ENCODE results near the gene XYLT1. TPM values are rescaled to one million over a fixed set of nuclear protein-coding genes. Genes with fewer than 3 reads are reported as not detected.
A peak's percentile ranks its signal among the peaks of the same experiment; 100 is the strongest.

XYLT1 gene
- 10 to 100 TPM; 40.9 to 55.5 (median 43.8) TPM for total RNA-seq
- 37.7 TPM for total RNA-seq (2013)

GRCh38 chr16:17470908-17471718, at the start of gene XYLT1:
XYLT1 (minus strand) TSS chr16:17470960; CDS start chr16:17470796, 164 bp downstream.
- H3K27ac Mint-ChIP-seq, result peak within 1 kb of the TSS; percentile 83 to 85
- peaks cover 52% of the 10 kb centered on the region for H3K4me1 ChIP-seq (ENCODE audit: control insufficient read depth, insufficient read depth, low read length)

DNA sequence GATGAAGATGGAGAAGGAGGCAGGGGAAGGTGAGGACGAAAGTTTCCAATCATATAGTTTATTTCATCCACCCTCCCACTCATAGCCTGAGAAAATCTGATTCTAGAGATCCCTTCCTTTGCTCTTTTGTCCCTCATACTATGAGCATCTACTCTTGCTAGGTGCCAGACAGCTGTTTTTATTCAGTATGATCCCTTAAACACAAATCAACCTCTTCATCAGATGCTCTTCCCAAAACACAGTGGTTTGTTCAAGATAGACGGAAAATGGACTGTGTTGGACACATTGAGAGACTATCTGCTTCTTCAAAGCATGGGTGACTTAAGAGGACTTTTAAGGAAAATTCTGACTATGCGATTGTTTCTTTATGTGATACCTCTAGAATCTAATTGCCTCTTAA, 49.4 kb upstream of the XYLT1 start:
- no peaks in the 10 kb centered on the region for H3K36me3 Mint-ChIP-seq
- WGBS (ENCODE audit: insufficient coverage), result 82% methylated on average over 2 of the region's 3 CpGs
- Histone ChIP-seq H3K27ac (ENCODE audit: low read length) (no peak overlapping the region), H3K9me3 (ENCODE audit: control insufficient read depth, insufficient read depth, low read length) (no peaks in the 10 kb centered on the region), H3K36me3 (ENCODE audit: control insufficient read depth, insufficient read depth, low read length) (no peaks in the 10 kb centered on the region), H3K27me3 (ENCODE audit: control insufficient read depth, insufficient read depth, low read length) (no peaks in the 10 kb centered on the region), H3K4me3 (ENCODE audit: low read length) (no peak overlapping the region), H3K4me1 (ENCODE audit: control insufficient read depth, insufficient read depth, low read length) (no peaks in the 10 kb centered on the region)
- no peak overlapping the region for H3K27ac Mint-ChIP-seq
- no peak for TF ChIP-seq CTCF (IDR thresholded peaks at IDR 0.05)
- intact Hi-C loops (cut with micrococcal nuclease), result no loop called here
- ATAC-seq (no peak), DNase-seq (no peak)
- no peaks in the 10 kb centered on the region for H3K9me3 Mint-ChIP-seq
- H3K4me1 Mint-ChIP-seq, result no peaks in the 10 kb centered on the region
- peaks cover 16 to 41% of the 10 kb centered on the region in 2 donors for H3K27me3 Mint-ChIP-seq (ENCODE audit: low read depth in 2 of 2)
- H3K4me3 Mint-ChIP-seq, result no peak overlapping the region

More at GRCh38 chr16:17470908-17471718, at the start of gene XYLT1:
- intact Hi-C loops (cut with micrococcal nuclease), result loop anchor here (1.0 to 5.0 kb wide), 3 partner anchors 9 to 244 kb away; no protein-coding TSS in a partner anchor
- Histone ChIP-seq H3K27ac (ENCODE audit: low read length) (peak within 1 kb of the TSS; percentile 48), H3K4me3 (ENCODE audit: low read length) (peak within 1 kb of the TSS; percentile 51), H3K9me3 (ENCODE audit: control insufficient read depth, insufficient read depth, low read length) (no peaks in the 10 kb centered on the region), H3K27me3 (ENCODE audit: control insufficient read depth, insufficient read depth, low read length) (no peaks in the 10 kb centered on the region), H3K36me3 (ENCODE audit: control insufficient read depth, insufficient read depth, low read length) (peaks cover 2% of the 10 kb centered on the region)
- H3K27me3 Mint-ChIP-seq (ENCODE audit: low read depth in 2 of 2), result no peaks in the 10 kb centered on the region
- peak; percentile 31 to 45 (median 38) for ATAC-seq
- H3K4me3 Mint-ChIP-seq, result peak within 1 kb of the TSS; percentile 93
- peaks cover 54% of the 10 kb centered on the region in 2 donors for H3K4me1 Mint-ChIP-seq
- WGBS (ENCODE audit: insufficient coverage), result 22% methylated on average over 31 of the region's 36 CpGs
- DNase-seq, result peak; percentile 21 to 73
- no peaks in the 10 kb centered on the region for H3K36me3 Mint-ChIP-seq
- H3K9me3 Mint-ChIP-seq, result no peaks in the 10 kb centered on the region
- TF ChIP-seq CTCF (IDR thresholded peaks at IDR 0.05), result no peak

- TF ChIP-seq CTCF (IDR thresholded peaks at IDR 0.05), result no peak
- H3K27me3 Mint-ChIP-seq (ENCODE audit: low read depth in 2 of 2), result peaks cover 18 to 41% of the 10 kb centered on the region in 2 donors
- DNase-seq, result no peak
- no peaks in the 10 kb centered on the region for H3K27me3 ChIP-seq (ENCODE audit: control insufficient read depth, insufficient read depth, low read length)
- H3K4me3 Mint-ChIP-seq, result no peak overlapping the region
- H3K27ac Mint-ChIP-seq, result no peak overlapping the region
- ATAC-seq, result no peak
- no peaks in the 10 kb centered on the region for H3K9me3 Mint-ChIP-seq
- no peaks in the 10 kb centered on the region for H3K4me1 ChIP-seq (ENCODE audit: control insufficient read depth, insufficient read depth, low read length)
- no peak overlapping the region for H3K27ac ChIP-seq (ENCODE audit: low read length)
- no peaks in the 10 kb centered on the region for H3K9me3 ChIP-seq (ENCODE audit: control insufficient read depth, insufficient read depth, low read length)
- intact Hi-C loops (cut with micrococcal nuclease), result loop anchor here (10.0 kb wide), 1 partner anchor 105 kb away; no protein-coding TSS in a partner anchor
- no peaks in the 10 kb centered on the region for H3K36me3 ChIP-seq (ENCODE audit: control insufficient read depth, insufficient read depth, low read length)
- H3K4me1 Mint-ChIP-seq, result no peaks in the 10 kb centered on the region
- no peak overlapping the region for H3K4me3 ChIP-seq (ENCODE audit: low read length)
- no peaks in the 10 kb centered on the region for H3K36me3 Mint-ChIP-seq
- WGBS (ENCODE audit: insufficient coverage), result 91% methylated on average over 9 of the region's 9 CpGs
Measured at GRCh38 chr16:17519101-17519955, 48.6 kb upstream of the XYLT1 start.

Data from natural killer cell (primary cell).